B cell (primary cell): ENCODE data around the gene NOS2.
"Not testable (repeated sequence)": the region's sequence is repeated elsewhere in the genome, so short reads cannot be mapped to it uniquely, and the experiment has no call there.

Source experiments
- EZH2 ChIP-seq: IDR thresholded peaks from 2 replicates; pipeline ENCODE4 v1.6.1; 2012; ENCODE audit warnings: borderline replicate concordance, low read depth, mild to moderate bottlenecking, moderate library complexity, low read length; ENCODE audit not compliant: insufficient read depth, poor library complexity, severe bottlenecking
- TF ChIP-seq, protein P1 (sequence below): fragments of 200-600 bp; IDR thresholded peaks from one replicate; pipeline ENCODE4 v1.8.0; 2022; ENCODE audit warnings: antibody characterized with exemption, mild to moderate bottlenecking

DNA sequence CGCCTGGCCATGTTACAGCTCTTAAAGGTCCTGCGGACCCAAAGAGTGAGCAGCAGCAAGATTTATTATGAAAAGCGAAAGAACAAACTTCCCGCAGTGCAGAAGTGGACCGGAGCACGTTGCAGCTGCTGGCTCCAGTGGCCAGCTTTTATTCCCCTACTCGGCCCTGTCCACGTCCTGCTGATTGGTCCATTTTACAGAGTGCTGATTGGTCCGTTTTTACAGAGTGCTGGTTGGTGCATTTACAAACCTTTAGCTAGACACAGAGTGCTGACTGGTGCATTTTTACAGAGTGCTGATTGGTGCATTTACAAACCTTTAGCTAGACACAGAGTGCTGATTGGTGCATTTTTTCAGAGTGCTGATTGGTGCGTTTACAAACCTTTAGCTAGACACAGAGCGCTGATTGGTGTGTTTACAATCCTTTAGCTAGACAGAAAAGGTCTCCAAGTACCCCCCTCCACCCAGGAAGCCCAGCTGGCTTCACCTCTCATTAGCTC is 46.5 kb upstream of the NOS2 start:
- TF ChIP-seq, protein P1, sequence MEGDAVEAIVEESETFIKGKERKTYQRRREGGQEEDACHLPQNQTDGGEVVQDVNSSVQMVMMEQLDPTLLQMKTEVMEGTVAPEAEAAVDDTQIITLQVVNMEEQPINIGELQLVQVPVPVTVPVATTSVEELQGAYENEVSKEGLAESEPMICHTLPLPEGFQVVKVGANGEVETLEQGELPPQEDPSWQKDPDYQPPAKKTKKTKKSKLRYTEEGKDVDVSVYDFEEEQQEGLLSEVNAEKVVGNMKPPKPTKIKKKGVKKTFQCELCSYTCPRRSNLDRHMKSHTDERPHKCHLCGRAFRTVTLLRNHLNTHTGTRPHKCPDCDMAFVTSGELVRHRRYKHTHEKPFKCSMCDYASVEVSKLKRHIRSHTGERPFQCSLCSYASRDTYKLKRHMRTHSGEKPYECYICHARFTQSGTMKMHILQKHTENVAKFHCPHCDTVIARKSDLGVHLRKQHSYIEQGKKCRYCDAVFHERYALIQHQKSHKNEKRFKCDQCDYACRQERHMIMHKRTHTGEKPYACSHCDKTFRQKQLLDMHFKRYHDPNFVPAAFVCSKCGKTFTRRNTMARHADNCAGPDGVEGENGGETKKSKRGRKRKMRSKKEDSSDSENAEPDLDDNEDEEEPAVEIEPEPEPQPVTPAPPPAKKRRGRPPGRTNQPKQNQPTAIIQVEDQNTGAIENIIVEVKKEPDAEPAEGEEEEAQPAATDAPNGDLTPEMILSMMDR: not testable (repeated sequence)
- not testable (repeated sequence) for TF ChIP-seq EZH2
